ENCODE results near the gene HHIP.

The HHIP gene, protein sequence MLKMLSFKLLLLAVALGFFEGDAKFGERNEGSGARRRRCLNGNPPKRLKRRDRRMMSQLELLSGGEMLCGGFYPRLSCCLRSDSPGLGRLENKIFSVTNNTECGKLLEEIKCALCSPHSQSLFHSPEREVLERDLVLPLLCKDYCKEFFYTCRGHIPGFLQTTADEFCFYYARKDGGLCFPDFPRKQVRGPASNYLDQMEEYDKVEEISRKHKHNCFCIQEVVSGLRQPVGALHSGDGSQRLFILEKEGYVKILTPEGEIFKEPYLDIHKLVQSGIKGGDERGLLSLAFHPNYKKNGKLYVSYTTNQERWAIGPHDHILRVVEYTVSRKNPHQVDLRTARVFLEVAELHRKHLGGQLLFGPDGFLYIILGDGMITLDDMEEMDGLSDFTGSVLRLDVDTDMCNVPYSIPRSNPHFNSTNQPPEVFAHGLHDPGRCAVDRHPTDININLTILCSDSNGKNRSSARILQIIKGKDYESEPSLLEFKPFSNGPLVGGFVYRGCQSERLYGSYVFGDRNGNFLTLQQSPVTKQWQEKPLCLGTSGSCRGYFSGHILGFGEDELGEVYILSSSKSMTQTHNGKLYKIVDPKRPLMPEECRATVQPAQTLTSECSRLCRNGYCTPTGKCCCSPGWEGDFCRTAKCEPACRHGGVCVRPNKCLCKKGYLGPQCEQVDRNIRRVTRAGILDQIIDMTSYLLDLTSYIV

DNA sequence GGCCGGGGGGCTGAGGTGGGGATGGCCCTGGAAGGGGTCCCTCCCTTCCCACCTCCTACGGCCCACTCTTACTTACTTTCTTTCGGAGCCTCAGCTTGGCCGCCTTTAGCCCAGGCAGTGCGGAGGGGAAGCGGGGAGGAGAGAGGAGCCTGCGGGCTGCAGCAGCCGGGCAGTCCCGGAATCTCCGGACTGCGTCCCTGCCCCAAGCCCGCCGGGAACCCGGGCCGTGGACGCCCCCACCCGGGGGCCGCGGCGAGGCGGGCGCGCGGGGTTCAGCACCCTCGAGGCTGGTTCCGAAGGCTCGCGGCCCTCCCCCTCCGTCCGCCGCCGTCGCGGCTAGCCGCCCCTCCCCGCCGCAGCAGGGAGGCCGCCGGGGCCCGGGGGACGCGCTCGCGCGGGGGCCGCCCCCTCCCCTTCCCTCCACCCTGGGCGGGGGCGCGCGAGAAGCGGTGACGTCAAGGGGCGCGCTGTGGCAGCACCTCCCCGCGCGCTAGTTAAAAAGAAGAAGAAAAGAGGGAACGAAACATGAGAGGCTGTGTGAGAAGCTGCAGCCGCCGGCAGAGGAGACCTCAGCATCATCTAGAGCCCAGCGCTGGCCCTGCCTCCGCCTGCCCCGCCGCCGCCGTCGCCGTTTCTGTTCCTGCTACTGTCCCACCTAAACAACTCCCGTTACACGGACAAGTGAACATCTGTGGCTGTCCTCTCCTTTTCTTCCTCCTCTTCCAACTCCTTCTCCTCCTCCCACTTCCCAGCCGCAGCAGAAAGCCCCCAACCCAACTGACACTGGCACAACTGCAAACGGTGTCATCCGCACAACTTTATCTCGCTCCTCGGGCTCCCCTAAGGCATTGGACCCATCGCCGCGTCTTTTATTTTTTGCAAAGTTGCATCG is at the start of gene HHIP:
Gene HHIP (plus strand): TSS at position 526 of the 892 bp plus-strand sequence. CDS start 520 bp downstream, outside the sequence.
- no peak for DNase-seq (ENCODE audit: low read depth, low spot score)

DNA sequence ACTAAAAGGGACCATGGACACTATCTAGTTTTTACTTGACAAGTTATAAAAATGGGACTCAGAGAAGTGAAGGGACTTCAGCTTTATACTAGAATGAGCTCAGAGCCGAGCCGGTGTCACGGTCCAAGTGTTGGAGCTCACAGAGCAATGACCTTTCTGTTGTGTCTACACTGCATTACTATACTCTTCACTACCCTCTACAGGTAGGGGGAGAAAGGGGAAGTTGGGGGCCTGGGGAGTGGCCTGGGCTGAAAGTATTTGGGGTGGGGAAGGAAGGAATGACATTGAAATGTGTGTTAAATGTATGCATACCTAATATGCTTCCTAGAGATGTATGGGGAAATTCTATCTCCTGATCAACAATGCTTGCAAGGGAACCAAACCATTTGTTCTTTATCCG is 48.8 kb upstream of the HHIP start:
- no peak for DNase-seq (ENCODE audit: low read depth, low spot score)

DNA sequence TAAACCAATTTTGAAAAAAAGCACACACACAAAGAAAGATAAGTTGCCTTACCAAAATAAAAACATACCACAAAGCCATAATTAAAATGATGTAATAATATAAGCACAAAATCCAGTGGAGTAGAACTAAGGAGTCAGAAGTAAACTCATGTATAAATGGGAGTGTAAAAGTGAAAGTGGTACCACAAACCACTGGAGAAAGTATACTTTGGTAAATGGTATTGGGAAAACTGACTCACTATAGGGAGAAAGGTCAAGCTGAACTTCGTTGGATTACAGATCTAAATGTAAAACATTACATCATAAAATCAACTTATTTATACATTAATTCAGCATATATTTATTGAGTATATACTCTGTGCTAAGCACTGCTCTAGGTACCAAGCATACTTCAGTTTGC is 46.3 kb upstream of the HHIP start:
- no peak for DNase-seq (ENCODE audit: low read depth, low spot score)

DNA sequence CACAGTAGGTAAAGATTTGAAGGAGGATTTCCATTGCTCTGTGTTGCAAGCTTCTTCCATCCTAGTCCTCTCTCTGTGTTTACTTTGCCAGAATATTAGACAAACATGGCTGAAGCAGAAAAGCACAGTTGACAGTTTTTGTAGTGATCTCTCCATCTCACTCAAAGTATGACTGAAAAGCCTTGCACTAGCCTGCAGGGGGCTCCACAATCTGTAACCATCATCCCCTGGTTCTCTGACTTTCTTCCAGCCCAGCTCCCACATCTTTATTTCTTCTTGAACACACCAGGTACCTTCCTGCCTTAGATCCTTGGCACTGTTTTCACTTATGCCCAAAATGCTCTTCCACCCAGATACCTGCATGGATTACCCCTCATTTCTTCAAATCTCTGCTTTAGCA is 34.1 kb upstream of the HHIP start:
- DNase-seq (ENCODE audit: low read depth, low spot score): no peak

DNA sequence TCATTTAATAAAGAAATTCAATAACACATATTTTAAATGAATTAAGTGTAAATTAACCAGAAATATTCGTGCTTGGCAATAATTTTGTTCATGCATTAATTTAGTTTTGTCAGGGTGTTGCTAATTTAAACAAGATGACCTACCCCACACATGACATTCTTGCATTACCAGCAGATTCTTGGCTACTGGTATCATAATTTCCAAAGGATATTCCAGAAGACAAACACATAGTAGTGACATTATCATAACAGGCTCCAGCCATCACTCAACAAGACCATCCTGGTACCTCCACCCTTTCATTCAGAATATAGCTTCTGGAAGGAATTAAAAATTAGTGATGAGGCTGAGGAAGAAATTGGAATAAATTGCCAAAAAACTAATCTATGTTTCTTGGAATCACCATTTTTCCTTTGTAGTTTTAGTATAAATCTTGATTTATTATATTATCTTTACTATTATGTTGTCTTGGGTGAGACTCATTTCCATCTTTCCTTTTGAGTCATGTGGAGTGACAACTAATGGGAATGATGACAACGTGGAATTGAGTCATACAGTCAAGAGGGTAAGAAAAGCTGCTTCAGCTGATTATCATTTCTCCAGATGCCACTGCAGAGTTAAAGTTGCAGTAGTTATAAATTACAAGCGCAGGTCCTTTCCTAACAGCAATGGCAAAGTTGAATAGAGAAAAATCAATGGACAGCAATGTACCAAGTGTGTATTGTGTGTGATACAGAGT is 30.9 kb upstream of the HHIP start:
- DNase-seq (ENCODE audit: low read depth, low spot score): no peak

DNA sequence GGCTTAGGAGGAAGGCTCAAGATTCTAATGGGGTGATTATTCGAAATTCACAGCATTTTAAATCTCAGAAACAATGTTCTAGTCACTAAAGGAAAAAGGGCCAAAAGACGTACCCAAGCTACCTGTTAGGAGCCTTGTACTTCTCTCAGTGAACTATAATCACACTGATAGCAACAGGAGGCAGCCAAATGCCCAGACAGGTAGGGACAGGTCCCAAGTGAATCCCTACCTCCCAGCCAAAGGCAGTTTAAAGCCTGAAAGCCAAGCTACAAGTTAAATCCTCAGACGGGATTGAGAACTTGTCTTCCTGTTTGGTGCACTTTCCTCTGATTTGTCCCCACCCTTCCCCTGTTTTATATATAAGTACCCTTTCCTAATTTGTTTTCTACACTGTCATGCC is 24.3 kb upstream of the HHIP start:
- DNase-seq (ENCODE audit: low read depth, low spot score): no peak

DNA sequence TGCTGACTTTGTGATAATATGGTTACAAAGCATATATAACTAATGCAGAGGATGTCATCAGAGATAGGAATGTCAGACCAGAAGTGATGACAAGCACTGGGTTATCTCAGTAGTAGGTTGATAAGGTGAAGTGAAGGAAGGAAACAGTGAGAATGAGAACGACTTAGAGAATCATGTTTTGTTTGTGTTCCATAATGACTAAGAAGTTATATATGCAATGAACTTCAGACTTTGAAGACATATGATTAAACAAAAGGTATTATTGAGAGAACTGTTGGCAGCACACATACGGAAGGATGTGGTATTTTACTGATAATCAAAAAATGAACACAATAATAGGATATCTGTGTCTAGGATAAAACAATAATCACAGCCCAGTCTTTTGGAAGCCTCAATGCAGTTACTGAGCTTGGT is 18.3 kb upstream of the HHIP start:
- no peak for DNase-seq (ENCODE audit: low read depth, low spot score)

DNA sequence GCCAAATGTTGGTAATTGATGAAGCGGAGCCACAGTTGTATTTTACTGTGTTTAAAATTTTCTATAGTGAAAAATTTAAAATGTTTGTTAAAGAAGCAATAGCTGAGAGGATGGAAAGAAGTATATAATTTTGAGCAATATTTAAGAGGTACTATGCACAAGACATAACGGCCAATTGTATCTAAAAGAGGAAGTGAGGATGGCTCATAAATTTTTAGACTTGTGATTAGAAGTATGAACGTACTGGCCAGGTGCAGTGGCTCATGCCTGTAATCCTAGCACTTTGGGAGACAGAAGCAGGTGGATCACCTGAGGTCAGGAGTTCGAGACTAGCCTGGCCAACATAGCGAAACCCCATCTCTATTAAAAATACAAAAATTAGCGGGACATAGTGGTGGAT is 12.7 kb upstream of the HHIP start:
- DNase-seq (ENCODE audit: low read depth, low spot score): no peak

DNA sequence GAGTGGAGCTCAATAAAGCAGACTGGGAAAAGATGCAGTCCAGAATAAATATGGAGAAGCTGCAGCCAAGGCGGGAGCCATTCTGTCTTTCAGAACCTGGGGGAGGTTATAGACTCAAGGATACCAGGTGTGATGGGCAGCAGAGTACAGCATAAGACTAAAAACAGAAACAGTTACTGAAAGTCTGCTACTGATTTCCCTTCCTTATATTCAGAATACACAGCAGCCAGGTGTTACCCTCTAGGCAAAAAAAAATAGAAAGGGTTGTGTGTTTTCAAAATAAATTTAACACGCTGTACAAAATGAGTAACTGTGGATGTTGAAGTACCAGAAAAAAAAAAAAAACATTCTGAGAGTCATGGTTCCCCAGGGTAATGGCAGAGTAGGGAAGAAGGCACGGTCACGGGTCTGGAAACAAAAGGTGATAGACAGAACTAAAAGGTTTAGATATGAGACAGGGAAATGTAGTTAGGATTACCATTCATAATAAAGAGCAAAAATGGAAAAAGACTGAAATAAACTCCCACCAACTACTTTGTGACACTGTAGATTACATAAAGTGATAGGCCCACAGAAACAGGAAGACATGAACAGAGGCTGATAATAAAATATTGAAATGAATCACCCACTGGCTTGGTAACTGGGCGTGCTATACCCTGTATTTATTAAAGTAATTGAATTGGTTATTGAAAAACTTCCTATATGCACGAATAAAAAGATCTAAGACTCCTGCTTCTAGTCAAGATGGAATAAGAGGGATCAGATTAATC is 10.8 kb upstream of the HHIP start:
- DNase-seq (ENCODE audit: low read depth, low spot score): no peak

DNA sequence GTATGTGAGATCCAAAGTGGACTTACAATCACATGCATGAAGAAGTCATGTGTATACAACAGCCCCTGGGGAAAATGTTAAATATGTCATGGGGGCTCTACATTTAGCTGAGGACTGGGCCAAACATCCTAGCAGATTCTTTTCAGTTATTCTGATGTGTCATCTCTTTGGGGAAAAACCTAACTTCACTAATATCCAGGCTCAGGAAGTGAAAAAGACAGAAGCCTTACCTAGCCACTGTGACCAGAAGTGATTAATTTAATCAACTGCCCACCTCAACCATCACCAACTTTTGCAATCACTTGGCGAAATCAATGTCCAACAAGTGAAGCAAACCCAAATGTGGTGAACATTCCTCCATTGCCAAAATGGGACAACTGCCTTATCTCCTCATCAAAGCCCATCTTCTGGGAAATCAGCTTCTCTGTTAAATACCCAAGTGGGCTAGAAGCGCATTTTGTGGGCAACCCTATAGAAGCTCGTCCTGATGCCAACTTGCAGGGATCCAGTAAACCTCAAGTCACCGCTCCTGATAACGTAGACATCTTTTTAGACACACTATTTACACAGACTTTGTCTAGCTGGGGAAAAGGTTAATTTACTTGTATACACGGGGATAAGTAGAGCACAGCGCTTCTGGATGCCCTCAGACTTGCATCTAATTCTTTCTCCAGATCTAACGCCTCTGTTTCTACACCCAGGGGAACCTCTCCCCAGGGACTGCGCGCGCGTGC is 1.4 kb upstream of the HHIP start:
- DNase-seq (ENCODE audit: low read depth, low spot score): no peak

DNA sequence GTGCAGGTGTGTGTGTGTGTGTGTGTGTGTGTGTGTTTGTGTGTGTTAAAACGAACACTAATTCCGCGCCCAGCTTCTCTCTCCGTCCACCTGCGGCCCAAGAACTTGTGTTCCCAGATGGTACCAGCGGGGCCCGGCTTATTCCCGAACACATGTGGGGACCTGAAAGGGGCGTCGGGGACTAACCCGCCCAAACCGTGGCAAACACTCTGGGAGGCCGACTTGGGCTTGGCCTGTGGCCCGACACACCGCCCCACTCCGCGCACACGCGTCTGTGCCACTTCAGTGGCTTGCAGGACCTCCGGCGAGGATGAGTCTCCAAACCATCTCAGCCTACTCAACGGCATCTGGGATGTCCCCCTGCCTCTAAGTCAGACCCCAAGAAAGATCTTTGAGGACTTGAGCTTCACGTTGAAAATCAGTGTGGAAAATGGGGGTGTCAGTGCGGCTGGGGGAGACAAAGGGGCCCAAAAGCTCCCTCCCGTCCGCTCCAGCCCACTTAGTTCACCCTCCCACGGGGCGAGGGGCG is 790 bp upstream of the HHIP start:
- no peak for DNase-seq (ENCODE audit: low read depth, low spot score)

DNA sequence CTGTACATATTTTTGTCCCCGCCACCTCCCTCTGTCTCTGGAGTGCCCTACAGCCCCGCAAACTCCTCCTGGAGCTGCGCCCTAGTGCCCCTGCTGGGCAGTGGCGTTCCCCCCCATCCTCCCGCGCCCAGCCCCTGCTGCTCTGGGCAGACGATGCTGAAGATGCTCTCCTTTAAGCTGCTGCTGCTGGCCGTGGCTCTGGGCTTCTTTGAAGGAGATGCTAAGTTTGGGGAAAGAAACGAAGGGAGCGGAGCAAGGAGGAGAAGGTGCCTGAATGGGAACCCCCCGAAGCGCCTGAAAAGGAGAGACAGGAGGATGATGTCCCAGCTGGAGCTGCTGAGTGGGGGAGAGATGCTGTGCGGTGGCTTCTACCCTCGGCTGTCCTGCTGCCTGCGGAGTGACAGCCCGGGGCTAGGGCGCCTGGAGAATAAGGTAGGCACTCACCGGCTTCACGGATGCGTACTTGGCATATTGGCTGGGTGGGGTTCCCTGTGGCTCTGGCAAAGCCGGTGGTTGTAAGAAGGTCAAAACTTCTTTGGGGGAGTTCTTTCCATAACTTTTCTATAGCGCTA is 653 bp downstream of the HHIP start:
- DNase-seq (ENCODE audit: low read depth, low spot score): no peak

DNA sequence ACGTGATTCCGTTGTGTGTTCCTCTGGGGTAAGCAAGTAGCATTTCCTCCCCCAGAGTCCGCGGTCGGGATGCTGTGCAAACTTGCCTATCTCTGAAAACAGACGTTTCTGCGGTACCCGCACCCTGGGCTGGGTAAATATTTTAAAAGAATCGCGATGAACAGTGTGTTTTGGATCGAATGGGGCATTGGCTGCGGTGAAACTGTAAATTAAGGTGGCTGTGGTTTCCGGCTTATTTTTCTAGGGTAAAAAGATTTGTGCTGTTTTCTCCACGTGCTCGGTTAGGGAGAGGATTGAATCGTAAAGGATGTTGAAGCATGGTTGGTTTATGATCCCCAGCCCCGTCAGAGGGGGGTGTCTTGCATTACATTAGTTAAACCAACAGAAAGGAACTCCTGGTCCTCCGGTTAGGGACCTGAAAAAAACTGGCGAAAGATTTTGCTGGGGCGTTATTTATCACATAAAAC is 1.2 kb downstream of the HHIP start:
- DNase-seq (ENCODE audit: low read depth, low spot score): peak; percentile 35

DNA sequence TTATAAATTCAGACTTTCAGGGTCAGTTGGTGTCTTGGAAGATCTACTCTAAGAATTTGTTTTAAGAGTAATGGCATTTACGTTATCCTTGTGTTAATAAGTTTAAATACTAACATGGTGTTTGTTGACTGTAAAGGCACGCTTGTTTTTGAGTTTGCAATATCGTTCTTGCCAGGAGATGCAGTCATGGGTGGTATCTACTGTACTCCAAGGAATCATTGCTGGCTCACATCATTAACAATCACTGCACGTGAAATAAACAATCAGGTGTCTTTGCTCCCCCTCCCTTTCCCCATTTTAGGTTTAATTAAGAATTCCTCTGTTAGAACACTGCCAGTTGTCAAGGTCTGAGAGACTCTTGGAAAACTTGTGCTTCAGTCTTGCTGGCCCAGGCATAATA is 1.6 kb downstream of the HHIP start:
- no peak for DNase-seq (ENCODE audit: low read depth, low spot score)

DNA sequence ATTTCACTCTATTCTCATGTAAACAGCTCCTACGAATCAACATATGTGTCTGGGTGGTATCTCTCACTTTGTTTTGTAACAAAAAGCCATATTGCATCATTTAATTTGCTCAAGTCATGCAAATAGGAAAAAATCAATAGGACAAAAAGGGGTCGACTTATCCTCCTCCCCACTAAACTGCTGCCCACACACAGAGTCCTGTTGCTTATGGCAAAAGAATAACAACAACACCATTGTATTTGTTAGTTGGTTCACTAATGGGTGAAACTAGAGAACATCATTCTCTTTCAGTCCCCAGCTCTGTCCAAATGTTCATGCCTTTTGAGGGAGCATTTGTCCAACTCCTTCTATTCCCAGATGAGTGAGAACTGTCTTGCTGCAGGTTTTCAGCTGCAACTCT is 2.1 kb downstream of the HHIP start:
- no peak for DNase-seq (ENCODE audit: low read depth, low spot score)

DNA sequence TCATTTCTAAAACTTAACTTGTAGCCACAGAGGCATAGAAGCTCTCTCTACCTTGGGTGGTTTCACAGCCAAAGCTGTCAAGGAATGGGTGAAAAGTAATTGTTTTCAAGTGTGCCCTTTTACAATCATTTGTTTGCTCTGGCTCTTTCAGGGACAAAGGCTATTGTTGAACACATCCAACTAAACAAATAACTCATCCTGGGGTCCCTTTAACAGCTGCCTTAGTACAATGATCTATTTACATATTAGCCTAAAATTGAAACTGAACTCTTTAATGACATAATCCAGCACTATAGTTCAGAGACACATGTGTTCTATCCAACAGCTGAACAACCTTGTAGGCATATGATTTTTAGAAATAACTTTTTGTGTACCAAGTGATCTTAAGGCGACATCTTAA is 3.7 kb downstream of the HHIP start:
- DNase-seq (ENCODE audit: low read depth, low spot score): no peak

DNA sequence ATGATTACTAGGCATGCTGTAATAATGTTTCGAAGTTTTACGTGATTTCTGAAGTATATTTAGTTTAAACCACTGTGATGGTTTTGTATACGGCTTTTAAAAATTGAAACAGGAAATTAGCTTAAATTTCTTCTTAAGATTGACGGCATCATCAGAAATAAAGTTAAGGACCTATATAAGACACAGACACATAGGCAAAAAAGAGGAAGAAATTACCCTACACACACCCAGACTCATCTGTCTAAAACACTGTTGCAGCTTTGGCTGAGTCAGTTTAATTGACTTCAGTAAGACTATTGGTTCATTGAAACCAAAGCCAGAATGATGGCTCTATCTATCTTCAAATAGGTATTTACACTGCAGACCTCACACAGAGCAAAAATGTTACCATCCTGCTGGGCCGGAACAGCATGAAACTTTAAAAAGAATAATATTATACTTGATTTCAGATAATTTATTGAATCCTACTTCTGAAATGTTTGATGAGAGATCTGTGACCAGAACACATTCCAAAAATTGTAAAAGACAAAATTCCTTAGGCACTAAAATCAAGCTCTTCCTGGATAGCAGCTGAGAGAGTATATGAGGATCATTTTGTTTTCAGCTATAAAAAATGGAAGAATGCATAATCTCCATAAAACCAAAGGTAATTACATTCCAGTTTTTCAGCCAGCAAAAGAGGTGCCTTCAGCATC is 4.5 kb downstream of the HHIP start:
- no peak for DNase-seq (ENCODE audit: low read depth, low spot score)

DNA sequence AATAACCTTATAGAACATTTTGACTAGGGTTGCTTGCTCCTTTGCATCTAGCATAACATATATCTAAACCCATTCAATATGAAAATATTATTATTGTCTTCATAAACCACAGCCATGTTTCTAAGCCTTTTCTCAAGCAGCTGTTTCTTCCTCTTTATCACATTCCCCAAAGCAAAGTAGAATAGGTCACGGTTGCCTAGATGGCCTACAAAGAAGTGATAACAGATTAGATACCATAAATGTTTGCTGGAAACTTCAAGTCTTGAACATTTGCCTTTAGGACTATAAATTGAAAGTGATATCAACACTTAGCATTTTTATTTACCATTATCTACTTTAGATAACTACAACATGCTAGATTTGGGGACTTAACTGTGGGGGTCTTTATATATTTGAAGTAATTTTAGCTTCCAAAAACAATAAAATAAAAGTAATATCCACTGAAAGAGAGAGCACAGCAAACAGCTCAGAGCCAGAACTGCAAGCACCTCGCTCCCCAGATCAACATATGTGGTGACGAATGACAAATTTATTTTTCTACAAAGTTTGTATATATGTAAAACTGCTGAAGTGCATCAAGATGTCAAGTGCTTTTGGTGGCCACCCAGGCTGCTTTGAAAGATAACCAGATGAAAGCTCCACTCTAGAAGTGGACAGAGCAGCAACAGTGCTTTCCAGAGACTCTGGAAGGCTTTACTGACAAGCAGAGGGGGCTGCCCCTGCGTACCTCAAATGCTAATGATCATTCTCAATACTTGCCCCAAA is 8.0 kb downstream of the HHIP start:
- DNase-seq (ENCODE audit: low read depth, low spot score): no peak
